HG03095 (cell line): ENCODE data around the gene GAS6.
"Not testable (repeated sequence)": the region's sequence is repeated elsewhere in the genome, so short reads cannot be mapped to it uniquely, and the experiment has no call there.

Experiments used
- ATAC-seq: cut with Tn5 transposase; IDR thresholded peaks from one replicate; pipeline ENCODE4 v1.9.1; 2021; ENCODE audit warnings: moderate library complexity; ENCODE audit not compliant: unreplicated experiment

The GAS6 gene

DNA sequence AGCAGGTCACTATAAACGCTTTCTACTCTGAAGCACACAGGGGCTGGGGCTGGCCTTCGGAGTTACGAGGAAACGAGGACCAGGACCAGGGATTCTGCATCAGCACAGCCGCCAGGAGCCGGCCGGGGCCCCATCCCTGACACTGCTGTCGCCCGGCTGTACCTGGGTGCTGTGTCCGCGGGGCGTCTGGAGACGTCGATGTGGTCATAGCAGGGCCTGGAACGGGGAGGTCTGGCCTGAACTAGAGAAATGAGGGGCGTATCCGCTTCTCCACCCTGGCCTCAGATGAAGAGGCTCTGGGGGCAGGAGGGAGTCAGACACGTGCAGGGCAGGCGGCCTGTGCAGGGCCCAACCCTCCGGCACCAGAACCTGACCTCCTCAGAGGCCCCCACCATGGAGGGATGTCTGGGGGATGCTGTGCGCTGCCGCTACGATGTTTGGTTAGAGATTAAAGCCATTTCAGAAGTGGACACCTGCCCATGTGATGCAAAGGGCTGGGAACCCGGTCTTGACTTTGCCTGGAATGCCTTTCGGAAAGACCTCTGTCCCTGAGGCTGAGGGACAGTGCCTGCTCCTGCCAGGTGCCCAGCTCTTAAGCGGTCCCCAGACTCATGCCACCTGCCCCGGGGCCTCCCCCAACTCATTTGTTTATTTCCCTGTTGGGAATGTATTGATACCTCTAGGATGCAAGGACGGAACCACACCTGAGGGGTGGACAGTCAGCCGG lies 21.4 kb downstream of the GAS6 start:
- ATAC-seq: no peak

DNA sequence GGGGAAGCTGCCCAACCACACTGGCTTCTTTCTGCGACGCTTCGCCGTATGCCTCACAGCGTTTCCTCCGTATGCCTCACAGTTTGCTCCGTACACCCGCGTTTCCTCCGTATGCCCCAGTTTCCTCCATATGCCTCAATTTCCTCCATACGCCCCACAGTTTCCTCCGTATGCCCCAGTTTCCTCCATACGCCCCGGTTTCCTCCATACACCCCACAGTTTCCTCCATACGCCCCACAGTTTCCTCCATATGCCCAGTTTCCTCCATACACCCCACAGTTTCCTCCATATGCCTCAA lies 22.6 kb downstream of the GAS6 start:
- no peak for ATAC-seq

DNA sequence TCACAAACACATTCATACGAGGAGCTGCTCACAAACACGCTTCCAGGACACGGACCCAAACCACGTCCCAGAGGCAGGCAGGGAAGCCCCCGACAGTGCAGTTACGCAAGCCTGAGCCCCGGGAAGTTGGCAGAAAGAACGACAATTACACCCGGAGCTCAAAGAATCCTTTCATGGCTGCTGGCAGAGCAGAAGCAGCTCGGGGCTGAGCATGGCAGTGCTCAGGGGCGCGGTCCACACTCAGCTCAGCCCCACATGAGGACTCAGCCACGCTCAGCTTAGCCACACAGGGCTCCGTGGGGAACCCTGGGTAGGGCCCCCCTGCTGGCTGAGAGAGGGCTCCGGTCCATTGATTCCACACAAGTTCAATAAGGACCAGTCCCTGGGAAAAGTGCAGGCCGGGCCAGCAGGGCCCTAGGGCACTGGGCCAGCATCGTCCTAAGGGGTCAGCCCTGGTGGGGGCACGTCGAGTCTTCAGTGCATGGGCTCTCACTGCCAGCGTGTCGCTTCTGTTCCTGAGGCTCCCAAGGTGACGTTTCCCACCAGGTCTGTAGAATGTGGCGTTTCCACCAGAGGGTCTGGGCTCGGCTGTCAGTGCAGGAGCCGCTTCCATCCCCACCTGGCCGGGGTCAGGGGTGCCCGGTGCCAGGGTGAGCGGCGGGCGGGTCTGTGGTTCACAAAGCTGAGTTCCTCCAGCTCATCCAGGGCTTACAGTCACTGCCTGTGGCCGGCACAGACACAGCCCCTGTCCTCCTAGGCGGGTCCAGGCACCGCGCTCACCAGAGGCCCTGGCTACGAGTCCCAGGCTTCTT lies 23.1 kb downstream of the GAS6 start:
- ATAC-seq: no peak

DNA sequence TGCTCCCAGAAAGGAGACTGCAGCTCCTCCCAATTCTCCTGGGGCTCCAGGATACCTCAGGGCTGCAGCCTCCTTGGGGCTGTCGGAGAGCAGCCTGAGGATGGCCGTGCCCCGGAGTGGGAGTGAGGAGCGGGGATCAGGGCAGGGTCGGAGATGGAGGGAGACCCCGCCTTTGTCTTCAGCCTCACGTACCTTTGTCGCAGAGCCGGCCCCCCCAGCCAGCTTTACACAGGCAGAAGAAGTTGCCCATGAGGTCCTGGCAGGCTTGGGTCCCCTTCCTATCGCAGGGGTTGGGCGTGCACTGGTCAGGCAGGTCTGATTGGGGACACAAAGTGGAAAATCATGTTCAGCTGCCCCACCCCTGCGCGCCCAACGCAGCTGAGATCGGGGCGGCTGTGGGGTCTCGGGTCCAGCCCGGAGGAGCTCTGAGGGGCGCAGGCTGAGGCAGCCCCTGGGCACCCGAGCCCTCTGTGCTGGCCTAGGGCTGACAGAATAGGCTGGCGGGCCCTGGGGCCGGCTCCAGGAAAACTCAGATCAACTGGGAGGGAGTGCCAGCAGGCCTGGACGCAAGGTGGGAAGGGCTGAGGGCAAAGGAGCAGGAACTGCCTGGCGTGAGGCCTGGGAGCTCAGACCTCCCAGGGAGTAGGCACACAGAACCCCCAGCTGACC lies 24.2 kb downstream of the GAS6 start:
- ATAC-seq: no peak

DNA sequence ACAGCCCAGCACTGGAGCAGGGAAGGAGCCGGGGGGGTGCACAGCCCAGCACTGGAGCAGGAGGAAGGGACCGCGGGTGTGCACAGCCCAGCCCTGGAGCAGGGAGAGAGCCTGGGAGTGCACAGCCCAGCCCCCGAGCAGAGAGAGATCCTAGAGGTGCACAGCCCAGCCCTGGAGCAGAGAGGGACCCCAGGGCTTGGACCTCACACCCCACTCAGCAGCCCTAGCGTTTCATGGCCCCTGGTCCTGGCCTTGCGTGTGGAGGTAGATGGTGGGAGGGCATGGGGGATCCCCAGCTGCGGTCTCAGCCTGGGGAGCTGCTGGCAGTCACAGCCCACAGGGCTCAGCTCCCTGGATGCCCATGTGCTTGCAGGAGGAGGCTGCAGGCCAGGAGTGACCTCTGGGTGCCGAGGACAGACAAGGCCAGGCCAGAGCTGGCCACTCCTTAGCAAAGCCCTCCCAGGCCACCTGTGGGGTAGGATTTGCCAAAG lies 25.1 kb downstream of the GAS6 start:
- no peak for ATAC-seq

DNA sequence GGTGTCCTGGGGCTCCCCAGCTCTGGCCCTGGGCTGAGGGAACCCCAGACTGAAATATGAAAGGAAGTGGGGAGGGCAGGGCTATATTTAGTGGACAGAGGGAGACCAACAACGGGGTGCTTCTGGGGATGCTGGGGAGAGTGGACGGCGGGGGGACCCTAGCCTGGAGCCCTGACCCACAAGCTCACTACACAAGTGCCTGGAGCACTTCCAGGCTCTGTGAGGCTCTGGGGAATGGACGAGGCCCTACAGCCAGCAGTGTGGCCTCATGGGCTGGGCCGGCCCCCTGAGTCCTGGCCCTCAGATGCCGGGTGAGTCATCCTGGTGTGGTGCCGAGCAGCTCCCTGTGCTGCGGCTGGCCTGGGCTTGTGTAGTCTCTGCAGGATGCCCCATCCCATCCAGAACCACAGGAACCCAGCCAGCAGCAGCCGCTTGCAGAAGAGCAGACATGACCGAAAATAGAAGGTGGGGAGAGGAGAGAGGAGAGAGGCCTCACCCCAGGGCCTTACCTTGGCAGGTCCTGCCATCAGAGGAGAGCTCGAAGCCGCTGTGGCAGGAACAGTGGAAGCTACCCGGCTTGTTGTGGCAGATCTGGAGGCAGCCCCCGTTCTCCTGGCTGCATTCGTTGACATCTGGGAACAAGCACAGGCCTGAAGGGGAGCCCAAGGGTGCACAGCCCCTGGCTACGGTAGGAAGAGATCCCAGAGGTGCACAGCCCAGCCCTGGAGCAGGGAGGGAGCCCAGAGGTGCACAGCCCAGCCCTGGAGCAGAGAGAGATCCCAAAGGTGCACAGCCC lies 26.1 kb downstream of the GAS6 start:
- ATAC-seq: no peak

DNA sequence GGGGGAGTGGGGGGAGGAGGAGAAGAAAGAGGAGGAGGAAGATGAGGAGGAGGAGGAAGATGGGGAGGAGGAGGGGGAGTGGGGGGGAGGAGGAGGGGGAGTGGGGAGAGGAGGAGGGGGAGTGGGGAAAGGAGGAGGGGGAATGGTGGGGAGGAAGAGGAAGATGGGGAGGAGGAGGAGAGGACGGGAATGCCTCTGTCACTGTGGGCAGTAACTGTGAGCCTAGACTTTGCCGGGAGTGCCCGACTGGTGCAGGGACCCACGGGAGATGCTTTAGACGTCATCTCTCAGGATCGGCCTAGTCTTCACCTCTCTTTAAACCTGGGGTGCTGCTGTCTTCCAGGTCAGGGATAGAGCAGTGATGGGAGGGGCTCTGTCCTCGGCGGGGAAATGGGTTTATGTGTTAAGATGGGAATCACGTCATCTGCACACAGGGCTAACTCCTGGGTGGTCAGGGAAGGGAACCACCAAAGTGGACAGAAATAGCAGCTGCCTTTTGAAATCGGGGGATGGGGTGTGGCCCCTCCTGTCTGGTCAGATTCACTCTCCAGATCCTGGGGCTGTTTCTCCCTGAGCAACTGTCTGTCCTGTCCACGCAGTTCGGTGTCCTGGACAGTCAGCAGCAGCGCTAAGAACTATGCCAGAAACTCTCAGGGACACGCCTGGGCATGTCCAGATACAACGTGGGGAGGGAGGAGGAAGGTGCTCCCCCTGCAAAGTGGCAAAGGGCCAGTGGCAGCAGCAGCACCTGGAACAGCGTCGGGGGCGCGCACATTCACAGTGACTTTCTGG lies 26.9 kb downstream of the GAS6 start:
- no peak for ATAC-seq

DNA sequence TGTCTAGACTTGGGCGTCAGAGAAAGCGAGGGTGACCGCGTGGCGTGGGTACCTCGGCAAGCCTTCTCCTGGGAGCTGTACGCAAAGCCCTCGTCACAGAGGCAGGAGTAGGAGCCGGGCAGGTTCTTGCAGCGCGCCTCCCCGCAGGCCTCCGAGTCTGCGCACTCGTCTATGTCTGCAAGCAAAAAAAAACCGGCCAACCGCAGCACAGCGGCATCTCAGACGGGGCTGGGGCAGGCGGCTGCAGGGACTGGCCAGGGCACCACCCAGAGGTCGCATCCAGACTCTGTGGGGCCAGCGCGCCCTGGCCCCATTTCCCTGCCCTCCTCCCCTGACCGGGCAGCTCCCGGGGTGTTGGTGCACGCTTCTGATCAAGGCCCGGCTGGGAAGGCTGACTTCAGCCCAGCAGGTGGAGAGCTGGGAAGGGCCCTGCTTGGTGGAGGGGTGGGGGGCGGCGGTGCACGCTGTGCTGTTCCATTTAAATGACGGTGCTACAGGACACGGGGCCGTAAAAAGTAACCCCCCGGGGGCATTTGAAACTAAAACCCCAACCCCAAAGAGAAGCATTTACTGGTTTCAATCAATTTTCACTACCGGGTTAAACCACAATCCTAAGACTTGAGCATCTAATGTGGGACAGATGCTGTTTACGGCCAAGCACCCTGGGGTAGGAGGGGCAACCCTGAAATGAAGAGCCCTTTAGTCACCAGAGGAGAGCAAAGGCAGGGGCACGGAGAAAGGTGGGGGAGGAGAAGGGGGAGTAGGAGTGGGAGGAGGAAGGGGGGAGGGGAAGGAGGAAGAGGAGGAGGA lies 28.2 kb downstream of the GAS6 start:
- ATAC-seq: no peak

DNA sequence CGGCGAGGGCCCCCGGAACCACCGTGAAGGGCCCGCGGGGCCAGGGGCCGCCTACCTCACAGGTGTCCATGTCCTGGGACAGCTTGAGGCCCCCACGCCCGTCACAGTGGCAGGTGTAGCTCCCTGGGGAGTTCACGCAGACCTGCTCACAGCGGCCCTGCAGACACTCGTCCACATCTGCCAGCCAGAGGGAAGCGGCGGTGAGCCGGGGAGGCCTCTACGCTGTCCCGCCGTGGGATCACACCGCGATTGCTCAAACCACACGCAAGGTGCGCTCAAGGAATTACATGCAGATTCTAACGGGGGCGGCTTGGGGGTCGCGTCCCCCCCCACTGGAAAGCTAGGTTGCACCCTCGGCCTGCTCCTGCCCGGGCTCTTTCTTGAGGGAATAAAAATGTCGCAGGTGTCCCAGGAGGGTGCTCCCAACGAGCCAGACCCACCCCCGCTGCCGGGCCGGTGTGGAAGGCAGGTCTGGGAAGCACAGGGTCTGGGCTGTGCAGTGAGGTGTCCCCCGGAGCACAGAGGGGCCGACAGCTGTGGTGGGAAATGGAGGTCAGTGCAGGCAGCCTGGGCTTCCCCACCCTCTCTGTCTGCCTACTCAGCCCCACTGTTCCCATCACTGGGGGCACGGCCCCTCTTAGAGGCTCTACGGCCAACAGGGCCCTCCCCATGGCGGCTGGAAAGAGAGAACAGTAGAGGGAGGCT lies 29.2 kb downstream of the GAS6 start:
- no peak for ATAC-seq

DNA sequence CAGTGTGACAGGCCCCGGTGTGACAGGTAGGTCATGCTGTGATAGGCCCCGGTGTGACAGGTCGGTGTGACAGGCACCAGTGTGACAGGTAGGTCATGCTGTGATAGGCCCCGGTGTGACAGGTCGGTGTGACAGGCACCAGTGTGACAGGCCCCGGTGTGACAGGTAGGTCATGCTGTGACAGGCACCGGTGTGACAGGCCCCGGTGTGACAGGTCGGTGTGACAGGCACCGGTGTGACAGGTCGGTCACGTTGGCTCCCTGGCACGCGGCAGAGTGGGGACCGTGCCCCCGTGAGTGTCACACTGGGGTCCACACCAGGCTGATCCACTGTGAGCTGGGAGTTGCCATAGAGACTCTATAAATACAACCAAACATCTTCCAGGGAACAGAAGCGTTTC lies 29.9 kb downstream of the GAS6 start:
- ATAC-seq: not testable (repeated sequence)

DNA sequence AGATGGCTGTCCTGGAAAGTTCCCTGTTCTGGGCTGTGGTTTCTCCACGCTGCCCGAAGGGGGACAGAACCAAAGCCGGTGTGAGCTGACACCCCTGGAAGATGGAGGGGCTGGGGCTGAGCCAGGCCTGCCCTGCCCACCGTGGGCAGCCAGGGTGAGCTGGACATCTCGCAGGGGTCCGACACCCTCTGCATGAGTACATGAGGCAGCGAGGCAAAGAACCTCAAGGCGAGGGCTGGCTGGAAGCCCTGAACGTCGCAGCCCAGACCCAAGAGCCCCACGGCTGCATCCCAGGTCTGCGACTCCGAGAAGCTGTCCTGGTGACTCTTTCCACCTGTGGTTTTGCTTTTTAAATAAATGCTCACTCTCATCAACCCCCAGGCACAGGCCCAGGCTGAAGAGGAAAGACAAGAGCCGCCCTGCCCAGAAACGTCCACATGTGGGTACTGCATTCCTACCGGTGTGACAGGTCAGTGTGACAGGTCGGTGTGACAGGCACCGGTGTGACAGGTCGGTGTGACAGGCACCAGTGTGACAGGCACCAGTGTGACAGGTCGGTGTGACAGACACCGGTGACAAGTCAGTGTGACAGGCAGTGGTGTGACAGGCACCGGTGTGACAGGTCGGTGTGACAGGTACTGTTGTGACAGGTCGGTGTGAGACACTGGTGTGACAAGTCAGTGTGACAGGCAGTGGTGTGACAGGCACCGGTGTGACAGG lies 30.6 kb downstream of the GAS6 start:
- no peak for ATAC-seq

DNA sequence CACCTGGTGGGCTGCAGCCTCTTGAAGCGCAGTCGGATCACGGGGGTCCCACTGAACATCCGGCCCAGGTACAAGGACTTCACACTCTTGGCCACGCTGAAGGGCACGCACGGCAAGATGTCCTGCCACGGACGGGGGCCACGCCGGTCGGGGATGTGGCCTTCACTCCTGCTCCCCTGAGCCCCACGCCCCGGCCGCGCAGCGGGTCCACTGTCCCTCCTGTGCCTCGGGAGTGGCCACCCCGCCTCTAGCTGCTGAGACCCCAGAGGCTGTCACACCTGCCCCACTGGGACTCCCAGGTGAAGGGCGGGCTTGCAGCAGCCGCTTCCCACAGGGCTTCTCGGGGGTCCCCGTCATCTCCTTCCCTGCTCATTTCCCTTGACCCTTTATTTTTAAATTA lies 31.2 kb downstream of the GAS6 start:
- no peak for ATAC-seq

DNA sequence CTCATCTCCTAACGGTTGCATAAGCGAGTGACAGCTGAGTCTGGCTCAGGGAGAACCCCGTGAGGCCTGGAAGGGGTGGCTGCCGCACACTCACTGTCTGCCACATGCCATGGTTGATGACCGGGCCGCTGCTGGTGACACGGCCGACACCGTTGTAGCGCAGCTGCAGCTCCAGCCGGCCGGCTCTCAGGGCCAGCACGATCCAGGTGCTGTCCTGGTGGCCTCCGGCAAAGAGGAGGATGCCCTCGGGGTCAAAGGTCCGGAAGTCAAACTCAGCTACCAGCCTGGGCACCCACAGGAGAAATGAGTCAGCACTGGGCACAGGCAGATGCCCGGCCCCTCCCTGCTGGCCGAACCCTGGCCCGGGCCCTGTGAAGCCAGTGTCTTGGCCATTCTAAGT lies 31.7 kb downstream of the GAS6 start:
- no peak for ATAC-seq

DNA sequence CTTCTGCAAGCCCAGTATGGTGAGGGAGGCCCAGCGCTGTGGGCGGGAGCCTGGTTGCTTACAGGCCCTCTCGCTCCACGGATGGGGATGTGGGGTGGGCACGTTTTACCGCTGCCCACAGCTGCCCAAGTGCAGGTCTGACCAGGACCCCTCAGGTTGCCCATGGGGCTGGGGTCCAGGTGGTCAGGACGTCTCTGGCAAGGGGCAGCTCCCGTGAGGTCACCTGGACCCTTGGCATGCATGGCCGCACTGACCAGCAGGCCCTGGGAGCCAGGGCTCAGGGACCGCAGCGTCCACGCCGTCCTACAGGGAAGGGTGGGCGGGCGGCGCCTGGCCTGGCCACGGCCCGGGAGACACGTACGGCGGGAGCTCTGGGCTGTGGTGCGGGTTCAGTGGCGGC lies 32.8 kb downstream of the GAS6 start:
- no peak for ATAC-seq

DNA sequence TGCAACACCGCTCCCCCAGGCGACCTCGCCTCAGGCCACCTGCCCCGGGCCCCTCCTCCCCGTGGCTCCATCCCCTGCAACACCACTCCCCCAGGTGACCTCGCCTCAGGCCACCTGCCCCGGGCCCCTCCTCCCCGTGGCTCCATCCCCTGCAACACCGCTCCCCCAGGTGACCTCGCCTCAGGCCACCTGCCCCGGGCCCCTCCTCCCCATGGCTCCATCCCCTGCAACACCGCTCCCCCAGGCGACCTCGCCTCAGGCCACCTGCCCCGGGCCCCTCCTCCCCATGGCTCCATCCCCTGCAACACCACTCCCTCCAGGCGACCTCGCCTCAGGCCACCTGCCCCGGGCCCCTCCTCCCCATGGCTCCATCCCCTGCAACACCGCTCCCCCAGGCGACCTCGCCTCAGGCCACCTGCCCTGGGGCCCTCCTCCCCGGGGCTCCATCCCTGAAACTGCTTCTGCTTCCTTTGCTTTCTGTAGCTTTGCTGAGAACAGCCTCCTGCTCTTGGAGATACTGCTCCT lies 33.4 kb downstream of the GAS6 start:
- ATAC-seq: not testable (repeated sequence)

DNA sequence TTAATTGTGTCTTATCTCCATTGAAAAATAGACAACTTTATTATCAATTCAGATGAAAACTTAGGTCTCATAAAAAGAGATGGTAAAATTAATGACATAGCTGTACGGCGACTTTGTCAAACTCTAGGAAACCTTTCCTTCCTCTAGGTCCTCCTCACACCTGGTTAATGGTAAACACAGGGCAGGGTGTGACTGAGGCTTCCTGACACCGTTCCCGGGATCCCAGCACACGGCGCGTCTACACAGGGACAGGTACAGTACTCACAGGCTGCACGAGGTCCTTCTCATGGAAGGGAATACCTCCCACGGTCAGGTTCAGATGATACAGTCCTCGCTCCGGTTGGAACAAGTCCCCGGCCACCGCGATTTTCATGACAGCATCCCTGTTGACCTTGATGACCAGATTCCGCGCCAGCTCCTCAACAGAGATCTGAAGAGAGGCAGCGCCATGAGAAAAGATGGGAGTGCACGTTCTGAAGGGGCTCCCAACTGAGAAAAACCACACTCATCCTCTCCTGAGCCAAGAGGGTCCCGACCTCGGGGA lies 35.5 kb downstream of the GAS6 start:
- ATAC-seq: no peak

DNA sequence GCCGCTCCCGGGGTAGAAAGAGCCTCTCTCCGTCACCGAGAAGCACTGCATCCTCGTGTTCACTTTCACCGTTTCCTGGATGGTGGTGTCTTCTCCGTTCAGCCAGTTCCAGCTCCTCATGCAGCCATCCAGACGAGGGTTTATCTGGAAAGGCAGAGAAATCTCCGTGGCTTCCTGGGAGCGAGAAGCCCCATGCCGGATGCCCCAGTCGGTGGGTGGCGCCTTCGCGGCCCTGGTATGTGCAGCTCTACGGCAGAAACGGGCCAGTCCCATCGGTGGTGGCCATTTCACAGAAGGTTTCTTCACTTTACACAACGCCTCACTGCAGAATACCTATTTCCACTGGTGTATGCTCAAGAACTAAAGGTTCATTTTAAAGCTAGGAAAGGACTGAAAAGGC lies 36.9 kb downstream of the GAS6 start:
- ATAC-seq: no peak

DNA sequence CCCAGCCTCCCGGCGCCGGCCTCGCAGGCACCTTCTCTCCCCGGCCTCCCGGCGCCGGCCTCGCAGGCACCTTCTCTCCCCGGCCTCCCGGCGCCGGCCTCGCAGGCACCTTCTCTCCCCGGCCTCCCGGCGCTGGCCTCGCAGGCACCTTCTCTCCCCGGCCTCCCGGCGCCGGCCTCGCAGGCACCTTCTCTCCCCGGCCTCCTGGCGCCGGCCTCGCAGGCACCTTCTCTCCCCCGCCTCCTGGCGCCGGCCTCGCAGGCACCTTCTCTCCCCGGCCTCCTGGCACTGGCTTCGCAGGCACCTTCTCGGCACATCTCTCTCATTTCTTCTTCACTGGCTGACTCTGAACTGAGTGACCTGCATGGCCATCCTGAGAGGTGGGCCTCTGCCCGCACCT lies 37.4 kb downstream of the GAS6 start:
- ATAC-seq: not testable (repeated sequence)
